ENCODE results near the gene POLR3C.

The POLR3C gene

DNA sequence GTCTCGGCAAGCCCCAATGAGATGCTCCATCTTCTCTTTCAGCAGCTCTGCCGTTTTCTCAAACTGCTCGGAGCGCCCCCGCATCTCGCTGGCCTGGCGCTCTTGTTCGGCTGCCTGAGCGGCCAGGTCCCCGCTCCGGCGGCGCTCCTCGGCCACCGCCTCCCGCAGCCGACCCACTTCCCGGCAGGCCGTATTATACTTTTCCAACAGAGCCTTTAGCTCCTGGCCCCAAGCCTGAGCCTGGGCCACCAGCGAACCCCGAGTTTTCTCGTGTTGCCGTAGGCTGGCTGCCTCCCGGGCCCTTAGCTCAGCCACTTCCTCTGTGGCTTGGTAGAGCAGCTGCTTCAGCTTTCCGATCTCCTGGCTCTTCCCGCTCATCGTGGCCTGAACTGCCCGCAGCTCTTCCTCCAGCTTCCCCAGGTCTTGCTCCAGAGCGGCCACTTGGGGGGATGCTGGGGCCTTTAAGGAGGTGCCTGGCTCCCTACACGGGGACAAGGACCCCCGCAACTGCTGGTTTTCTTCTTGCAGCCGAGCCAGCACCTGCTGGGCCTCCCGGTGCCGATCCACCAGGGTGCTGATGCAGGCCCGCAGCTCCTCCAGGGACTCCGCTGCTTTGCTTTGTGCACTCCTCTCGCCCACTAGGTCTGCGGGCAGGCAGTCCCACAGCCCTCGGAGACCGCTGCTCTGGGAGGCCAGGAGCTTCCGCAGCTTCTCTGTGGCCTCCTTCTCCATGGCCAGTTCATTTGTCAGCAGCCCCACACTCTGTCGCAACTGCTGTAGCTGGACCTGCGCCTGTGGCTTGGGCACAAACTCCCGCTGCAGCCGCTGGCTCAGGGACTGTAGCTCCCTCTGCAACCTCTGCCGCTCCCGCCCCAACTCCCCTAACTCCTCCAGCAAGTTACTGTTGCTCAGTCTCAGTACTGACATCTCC lies 48.3 kb downstream of the POLR3C start:
- peak; percentile 72 for DNase-seq (ENCODE audit: low spot score)

DNA sequence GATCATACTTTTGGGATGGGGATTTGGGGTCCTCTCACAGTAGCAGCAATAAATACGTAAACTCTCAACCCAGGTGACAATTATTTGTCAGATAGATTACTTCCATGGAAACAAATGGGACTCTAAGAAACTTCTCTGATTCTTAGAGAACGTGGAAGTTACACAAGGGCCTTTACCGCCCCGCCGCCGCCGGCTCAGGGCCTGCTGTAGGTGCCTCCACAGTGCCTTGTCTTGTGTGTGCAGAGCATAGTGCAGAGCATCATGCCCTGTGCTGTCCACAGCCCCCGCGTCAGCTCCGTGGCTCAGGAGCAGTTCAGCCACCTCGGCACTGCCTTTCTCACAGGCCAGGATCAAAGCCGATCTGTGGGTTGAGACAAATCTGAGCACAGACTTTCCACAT lies 50.6 kb downstream of the POLR3C start:
- no peak for DNase-seq (ENCODE audit: low spot score)

DNA sequence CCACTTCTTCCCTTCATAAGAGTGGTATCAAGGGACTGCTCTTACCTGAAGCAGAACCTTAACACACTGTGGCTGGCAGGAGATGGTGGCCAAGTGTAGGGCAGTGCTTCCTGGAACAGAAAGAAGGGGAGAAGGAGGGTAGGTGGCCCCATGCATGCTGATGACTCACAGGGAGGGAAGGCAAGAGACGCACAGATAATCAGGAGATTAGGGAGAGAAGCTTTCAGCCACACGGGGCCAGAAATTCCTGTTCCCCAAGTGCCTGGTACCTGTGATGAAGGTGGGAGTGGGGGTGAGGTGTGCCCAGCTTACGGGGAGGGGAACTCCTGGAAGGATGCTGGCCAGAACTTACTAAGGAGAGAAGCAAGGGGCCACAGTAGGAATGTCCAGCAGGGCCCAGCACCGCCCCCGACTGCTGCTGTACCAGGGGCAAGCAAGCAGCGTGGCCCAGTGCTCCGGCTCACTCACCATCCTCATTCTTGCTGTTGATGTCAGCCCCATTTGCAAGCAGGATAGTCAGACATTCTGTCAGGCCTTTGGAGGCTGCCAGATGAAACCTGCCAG lies 54.0 kb downstream of the POLR3C start:
- no peak for DNase-seq (ENCODE audit: low spot score)

DNA sequence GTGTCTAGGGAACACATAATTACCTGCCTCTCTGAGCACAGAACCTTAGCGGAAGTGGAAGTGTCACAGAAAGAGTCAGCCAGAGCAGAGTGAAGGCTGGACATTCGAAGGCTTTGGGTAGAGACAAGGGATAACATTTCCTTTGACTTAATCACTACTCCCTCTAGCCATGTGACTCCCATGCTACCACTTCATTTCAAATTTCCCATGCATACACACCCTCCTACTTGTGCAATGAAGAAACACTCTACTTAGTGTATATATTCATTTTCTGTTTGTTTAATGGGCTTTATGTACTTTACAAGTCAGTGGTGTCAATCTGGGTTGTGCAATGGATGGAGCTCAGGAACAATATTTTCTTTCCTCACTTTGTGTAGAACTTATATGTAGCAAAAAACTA lies 54.7 kb downstream of the POLR3C start:
- DNase-seq (ENCODE audit: low spot score), result no peak

DNA sequence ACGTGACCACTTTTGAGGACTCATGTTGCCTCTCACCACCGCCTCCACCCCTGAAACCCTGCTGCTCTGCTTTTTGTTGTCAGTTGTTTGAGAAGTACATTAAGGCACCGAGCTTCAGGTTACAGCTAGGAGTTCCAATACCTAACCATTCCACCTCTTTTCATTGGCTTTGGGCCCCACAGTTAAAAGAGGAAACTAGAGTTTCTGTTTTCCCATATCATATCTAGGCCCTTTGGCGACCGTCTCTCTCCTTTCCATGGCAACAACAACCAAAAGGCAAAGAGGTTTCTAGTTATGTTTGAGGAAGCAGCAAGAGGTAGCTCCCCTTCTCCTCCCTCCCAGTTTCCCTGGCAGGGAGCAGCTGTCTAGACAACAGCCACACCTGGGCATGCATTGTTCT lies 55.8 kb downstream of the POLR3C start:
- DNase-seq (ENCODE audit: low spot score), result no peak

DNA sequence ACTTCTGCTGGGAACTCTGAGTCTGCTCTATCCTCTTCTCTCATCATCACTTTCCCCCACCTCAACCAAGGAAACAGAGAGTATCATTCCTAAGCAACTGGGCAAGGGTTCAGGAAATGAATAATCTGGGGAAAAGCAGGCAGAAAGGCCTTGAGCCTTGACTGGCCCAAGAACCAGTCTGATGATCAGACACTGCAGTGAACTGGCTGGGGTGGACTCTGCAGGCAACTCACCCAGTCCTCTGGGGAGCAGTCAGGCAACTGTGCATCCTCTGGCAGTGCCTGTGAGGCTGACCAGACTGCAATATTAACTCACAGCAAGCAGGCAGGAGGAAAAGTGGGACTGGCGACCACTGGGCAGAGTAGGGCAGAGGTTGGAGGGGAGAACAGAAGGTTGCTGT lies 60.7 kb downstream of the POLR3C start:
- DNase-seq (ENCODE audit: low spot score), result peak; percentile 48

DNA sequence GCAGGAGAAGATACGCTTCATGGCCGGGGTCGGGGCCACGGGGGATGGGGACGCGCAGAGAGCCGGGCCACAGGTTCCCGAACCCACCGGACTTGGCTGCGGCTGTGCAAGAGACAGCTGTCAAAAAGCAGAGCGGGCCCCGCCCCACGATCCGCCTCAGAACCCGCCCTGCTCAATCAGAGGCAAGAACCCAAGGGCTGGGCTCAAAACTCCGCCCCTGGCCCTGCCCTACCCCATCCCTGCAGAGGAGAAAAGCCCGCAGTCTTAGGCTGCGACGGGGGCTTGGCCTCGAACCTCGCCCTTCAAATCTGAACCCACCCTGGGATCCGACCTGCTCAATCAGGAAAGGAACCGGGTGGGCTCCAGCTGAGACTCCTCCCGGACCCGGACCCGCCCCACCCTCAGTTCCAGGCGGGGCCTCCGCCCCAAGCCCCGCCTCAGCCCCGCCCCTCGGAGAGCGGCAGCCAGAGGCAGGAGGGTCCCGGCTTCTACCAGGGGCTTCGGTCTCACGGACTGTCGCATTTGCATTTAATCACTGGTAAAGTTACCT lies 61.8 kb downstream of the POLR3C start, which contains the start of gene ANKRD35:
ANKRD35 (minus strand) TSS at position 129 of the 550 bp plus-strand sequence; CDS start at position 21, 108 bp downstream.
- peak; percentile 95 for DNase-seq (ENCODE audit: low spot score)

DNA sequence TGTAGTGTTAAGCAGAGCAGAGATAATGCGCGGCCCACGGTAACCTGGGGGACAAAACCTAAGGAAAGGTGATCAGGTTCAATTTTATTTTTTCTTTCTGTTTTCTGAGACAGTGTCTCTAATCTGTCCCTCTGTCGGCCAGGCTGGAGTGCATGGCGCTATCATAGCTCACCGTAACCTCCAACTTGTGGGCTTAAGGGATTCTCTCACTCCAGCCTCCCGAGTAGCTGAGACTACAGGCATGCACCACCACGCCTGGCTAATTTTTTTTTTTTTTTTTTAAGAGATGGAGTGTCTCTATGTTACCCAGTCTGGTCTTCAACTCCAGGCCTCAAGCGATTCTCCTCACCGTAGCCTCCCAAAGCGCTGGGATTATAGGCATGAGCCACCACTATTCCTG lies 62.4 kb downstream of the POLR3C start:
- no peak for DNase-seq (ENCODE audit: low spot score)

DNA sequence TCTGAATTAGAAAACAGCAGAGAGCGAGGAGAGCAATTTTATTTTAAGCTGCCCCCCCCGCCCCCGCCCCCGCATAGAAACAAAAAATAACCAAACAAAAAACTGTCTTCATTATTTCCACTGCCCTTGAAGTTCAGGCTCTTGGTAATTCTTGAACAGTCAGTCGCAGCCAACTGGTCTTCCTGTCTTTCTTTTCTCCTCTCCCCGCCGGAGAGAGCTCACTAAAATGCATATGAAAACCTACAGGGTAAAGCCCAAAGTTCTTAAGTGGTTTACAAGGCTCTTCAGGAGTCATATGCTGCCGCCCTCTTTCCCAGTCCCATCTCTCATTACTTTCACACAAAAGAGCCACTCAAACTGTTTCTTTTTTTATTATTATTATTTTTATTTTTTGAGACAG lies 62.8 kb downstream of the POLR3C start:
- no peak for DNase-seq (ENCODE audit: low spot score)

DNA sequence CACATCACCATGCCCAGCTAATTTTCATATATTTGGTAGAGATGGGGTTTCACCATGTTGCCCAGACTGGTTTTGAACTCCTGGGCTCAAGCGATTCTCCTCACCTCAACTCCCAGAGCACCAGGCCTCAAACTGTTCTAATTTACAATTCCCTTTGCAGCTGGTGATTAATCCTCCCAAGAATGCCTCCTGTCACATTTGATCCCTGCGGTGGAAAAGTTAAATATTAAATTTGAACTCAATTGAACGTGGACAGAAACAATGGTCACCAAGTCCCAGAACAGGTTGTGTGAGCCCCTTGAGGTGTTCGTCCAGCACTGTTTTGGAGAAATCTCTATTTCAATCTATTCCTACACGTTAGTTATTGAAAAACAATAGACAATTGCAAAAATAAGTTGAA lies 63.6 kb downstream of the POLR3C start:
- no peak for DNase-seq (ENCODE audit: low spot score)

DNA sequence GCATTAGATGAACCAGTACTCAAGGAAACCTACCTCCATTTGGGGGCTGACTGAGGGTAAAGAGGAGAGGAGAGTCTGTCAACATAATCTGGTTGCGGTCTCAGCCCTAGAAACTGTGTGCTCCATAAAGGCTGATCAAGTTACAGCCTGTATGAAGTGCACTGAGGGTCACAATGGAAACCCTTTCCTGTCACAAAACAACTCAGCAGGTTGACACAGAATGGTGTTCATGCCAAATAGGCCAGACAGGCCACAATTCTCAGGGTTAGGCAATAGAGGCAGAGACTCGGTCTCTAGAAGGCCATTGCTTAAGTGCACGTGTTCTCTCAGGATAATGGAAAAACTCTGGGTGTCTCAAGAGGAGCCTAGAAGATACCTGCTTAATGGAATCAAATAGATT lies 65.7 kb downstream of the POLR3C start:
- DNase-seq (ENCODE audit: low spot score), result no peak

DNA sequence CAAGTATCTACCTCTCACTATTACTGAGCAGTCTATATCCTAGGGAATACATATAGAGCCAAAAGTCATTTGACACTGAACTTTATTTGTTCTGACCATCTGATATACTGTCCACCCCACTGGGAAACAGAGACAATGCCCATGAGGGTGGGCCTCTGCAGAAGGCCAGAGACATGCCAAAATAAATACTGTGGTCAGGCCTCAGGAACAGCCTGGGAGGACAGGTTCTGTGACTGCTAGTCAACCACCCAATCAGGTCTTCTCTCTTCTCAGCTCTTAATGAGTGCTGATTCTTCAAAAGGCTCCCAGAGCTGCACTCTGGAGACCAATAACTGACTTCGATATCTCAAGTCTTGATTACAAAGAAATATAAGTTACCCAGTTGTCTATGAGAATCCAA lies 67.1 kb downstream of the POLR3C start:
- no peak for DNase-seq (ENCODE audit: low spot score)

DNA sequence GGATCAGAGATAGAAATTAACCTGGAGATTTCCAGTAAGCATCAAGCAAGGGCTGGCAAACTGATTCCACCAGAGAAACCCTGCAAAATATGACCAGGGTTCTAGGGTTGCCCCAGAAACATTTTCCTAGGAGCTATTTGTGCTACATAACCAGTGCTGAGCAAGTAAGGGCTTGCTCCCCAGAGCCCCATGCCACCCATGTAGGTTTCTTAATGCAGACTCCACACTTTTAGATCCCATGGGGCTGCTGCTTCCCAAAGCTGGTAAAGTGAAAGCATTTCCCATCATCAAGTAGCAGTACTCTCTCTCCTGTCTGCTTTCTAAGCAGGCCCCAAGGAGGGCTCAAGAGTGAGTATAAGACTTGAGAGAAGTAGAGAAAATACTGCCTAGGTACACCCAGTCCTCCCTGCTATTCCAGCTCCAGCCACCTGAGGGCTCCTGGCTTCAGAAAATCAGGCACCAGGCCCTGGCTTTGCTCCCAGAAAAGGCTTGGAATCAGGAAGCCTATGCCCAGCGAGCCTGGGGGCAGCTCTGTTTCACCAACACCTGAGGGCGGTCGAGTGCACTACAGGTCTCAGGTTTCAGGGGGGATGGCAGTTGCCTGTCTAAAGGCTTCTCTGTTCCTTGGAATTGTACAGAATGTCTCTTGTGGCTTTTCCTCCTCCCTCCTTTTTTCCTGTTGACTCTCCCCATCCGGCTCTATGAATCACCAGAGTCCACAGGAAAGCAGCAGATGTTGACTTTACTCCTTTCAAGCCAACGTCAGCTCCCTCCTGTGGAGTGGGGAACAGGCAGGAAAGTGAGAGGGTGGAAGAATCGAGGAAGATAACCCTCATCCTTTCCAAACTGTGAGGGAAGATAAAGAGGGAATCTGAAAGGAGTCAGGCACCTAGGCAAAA lies 67.8 kb downstream of the POLR3C start:
- peak; percentile 93 for DNase-seq (ENCODE audit: low spot score)

DNA sequence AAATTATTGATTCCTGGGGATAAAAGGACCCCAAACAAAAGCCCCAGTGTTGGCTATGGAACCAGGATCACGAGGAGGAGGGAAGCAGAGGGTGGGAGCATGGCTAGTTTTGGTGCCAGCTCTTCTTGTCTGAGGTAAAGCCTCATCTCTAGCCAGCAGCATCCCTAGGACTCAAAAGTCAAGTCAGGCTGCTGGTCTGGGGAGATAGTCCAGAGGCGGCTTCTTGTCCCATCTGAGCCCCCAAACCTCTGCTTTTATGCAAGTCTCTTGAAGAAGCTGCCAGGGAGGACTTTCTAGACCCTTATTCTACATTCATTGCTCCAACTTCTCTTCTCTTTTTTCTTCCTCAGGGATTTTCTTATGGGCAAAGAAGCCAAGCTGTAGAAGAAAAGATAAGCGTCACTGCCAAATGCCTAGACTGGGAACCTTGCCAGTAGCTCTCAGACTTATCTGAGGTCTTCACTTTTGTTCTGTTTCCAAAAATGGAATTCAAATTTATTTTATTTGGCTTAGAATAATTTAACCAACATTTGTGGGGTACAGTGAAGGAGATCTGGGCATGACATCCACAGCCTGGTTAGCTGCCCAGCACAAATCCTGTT lies 68.6 kb downstream of the POLR3C start:
- DNase-seq (ENCODE audit: low spot score), result no peak

DNA sequence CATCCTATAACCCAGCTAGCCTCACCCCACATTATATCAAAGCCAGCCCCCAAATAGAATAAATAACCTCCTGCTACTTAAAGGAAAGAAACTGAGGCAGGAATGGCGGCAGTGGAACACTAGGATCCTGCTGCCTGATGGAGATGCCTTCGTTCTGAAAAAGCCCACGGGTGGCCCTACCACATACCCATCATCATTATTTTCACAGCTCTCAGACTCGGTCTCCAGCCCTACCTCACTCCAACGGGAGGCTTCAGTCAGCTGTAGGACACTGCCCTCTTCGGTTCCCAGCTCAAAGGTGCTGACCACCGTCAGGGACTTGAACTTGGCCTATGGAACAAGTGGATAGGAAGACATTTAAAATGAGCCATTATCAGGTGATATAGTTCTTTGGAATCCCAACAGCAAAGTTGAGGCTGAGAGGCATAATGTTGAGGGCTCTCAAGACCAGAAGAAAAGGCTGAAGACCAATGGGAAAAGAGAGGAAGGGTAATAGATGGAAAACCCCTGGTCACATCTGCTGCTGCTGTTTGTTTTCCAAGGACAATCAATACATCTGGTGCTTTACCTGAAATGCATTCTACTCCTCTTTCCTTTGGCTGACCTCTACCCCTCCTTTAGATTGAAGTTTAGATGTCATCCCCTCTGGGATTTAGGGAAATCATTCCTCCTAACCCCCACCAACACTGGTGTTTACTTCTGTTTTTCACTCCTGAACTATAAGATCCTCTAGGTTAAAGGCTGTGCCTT lies 69.5 kb downstream of the POLR3C start:
- DNase-seq (ENCODE audit: low spot score), result no peak

Data from AG20443 (cell line).